C4-2B (cell line): ENCODE measurements around the gene VEPH1.

ENCODE experiments used
- H3K27ac ChIP-seq: fragments of 450-650 bp; 2 replicates; pipeline ENCODE4 v1.5.1; 2017
- CTCF ChIP-seq: fragments of 450-650 bp; conservative IDR thresholded peaks from 2 replicates; pipeline ENCODE4 v1.5.1; 2017; ENCODE audit warnings: mild to moderate bottlenecking
- ZFX ChIP-seq: fragments of 450-650 bp; IDR thresholded peaks from 2 replicates; pipeline ENCODE4 v1.6.1; 2017

VEPH1 gene

GRCh38 chr3:157513585-157513984 is 10.4 kb upstream of the VEPH1 start:
- no peak overlapping the region for H3K27ac ChIP-seq
- TF ChIP-seq ZFX (no peak), CTCF (no peak)

- no peak for TF ChIP-seq ZFX
- TF ChIP-seq CTCF = no peak
- H3K27ac ChIP-seq = no peak overlapping the region
Observed at GRCh38 chr3:157512534-157512933, 9.3 kb upstream of the VEPH1 start.

- no peak overlapping the region for H3K27ac ChIP-seq
- no peak for TF ChIP-seq ZFX
- TF ChIP-seq CTCF = no peak
Observed at GRCh38 chr3:157508461-157508860, 5.2 kb upstream of the VEPH1 start.

- TF ChIP-seq ZFX (no peak), CTCF (no peak)
- no peak overlapping the region for H3K27ac ChIP-seq
Observed at GRCh38 chr3:157501863-157502262, 1.4 kb downstream of the VEPH1 start.

- TF ChIP-seq CTCF (no peak), ZFX (no peak)
- no peak overlapping the region for H3K27ac ChIP-seq
Observed at GRCh38 chr3:157500232-157500631, 3.0 kb downstream of the VEPH1 start.

GRCh38 chr3:157499342-157499963 is 3.8 kb downstream of the VEPH1 start:
- TF ChIP-seq CTCF = peak; percentile 39
- no peak for TF ChIP-seq ZFX
- H3K27ac ChIP-seq = peak overlapping the region; percentile 62

GRCh38 chr3:157498371-157498770 is 4.8 kb downstream of the VEPH1 start:
- TF ChIP-seq CTCF = no peak
- TF ChIP-seq ZFX = no peak
- no peak overlapping the region for H3K27ac ChIP-seq
